GM23338 (cell line): ENCODE data around the gene STK32C. TPM values are rescaled to one million over a fixed set of nuclear protein-coding genes. Genes with fewer than 3 reads are reported as not detected.
A peak's percentile ranks its signal among the peaks of the same experiment; 100 is the strongest.

ENCODE experiments used
- ATAC-seq: fragments of 200-7000 bp; cut with Tn5 transposase; 3 replicates; pipeline ENCODE4 v1.9.1; 2020
- DNase-seq: peaks from one replicate; pipeline ENCODE4 v3.0.0-alpha.2; 2015; ENCODE audit warnings: low spot score
- H2AFZ ChIP-seq: fragments of 200-600 bp; sonication (generic); 2 replicates; pipeline ENCODE4 v1.8.0; 2016; ENCODE audit warnings: antibody characterized with exemption, mild to moderate bottlenecking, moderate library complexity
- H3F3A ChIP-seq: fragments of 200-600 bp; sonication (generic); replicated peaks from 2 replicates; pipeline ENCODE4 v1.8.0; 2017; ENCODE audit warnings: antibody characterized with exemption, mixed run types, low read depth
- H3K27ac ChIP-seq: fragments of 200-600 bp; sonication (generic); 2 replicates; pipeline ENCODE4 v1.6.1; 2016; ENCODE audit warnings: low read depth
- H3K27me3 ChIP-seq: fragments of 200-600 bp; sonication (generic); 2 replicates; pipeline ENCODE4 v1.8.0; 2016; ENCODE audit warnings: mild to moderate bottlenecking, mixed run types, moderate library complexity; ENCODE audit not compliant: insufficient read depth
- H3K36me3 ChIP-seq: fragments of 200-600 bp; sonication (generic); 2 replicates; pipeline ENCODE4 v1.8.0; 2016; ENCODE audit warnings: mild to moderate bottlenecking; ENCODE audit not compliant: insufficient read depth
- H3K4me1 ChIP-seq: fragments of 200-600 bp; sonication (generic); 2 replicates; pipeline ENCODE4 v1.8.0; 2016; ENCODE audit warnings: mild to moderate bottlenecking, moderate library complexity; ENCODE audit not compliant: insufficient read depth
- H3K4me2 ChIP-seq: fragments of 200-600 bp; sonication (generic); 2 replicates; pipeline ENCODE4 v1.7.1; 2017; ENCODE audit warnings: mixed run types
- H3K4me3 ChIP-seq: fragments of 200-600 bp; sonication (generic); 2 replicates; pipeline ENCODE4 v1.6.1; 2016; ENCODE audit warnings: mixed run types
- H3K79me2 ChIP-seq: fragments of 200-600 bp; sonication (generic); replicated peaks from 2 replicates; pipeline ENCODE4 v1.8.0; 2017; ENCODE audit warnings: mild to moderate bottlenecking; ENCODE audit not compliant: insufficient read depth
- H3K9me2 ChIP-seq: fragments of 200-600 bp; sonication (generic); 2 replicates; pipeline ENCODE4 v1.8.0; 2017; ENCODE audit not compliant: insufficient read depth
- H4K20me1 ChIP-seq: fragments of 200-600 bp; sonication (generic); replicated peaks from 2 replicates; pipeline ENCODE4 v1.8.0; 2017; ENCODE audit warnings: mild to moderate bottlenecking; ENCODE audit not compliant: insufficient read depth
- H3K27ac Mint-ChIP-seq: 2 replicates; pipeline ENCODE4 v1.8.0; 2020; ENCODE audit warnings: inconsistent platforms, mild to moderate bottlenecking, moderate library complexity, mixed read lengths
- H3K27me3 Mint-ChIP-seq: 3 replicates; pipeline ENCODE4 v1.8.0; 2022; ENCODE audit warnings: low read depth, mild to moderate bottlenecking, moderate library complexity, mixed read lengths, inconsistent platforms; ENCODE audit not compliant: insufficient read depth, poor library complexity
- H3K36me3 Mint-ChIP-seq: 3 replicates; pipeline ENCODE4 v1.8.0; 2021; ENCODE audit warnings: low read depth, mild to moderate bottlenecking, inconsistent platforms, moderate library complexity, mixed read lengths
- H3K4me1 Mint-ChIP-seq: 3 replicates; pipeline ENCODE4 v1.8.0; 2020; ENCODE audit warnings: mild to moderate bottlenecking, inconsistent platforms, mixed read lengths
- H3K4me3 Mint-ChIP-seq: 3 replicates; pipeline ENCODE4 v1.8.0; 2021; ENCODE audit warnings: moderate library complexity, mild to moderate bottlenecking, inconsistent platforms, mixed read lengths
- H3K9me3 Mint-ChIP-seq: 3 replicates; pipeline ENCODE4 v1.8.0; 2020; ENCODE audit warnings: moderate library complexity, mild to moderate bottlenecking, inconsistent platforms, mixed read lengths
- EZH2 ChIP-seq: fragments of 200-600 bp; sonication (generic); IDR thresholded peaks from one replicate; pipeline ENCODE4 v1.8.0; 2017; ENCODE audit warnings: antibody characterized with exemption, mild to moderate bottlenecking, low read depth; ENCODE audit not compliant: unreplicated experiment
- JUNB ChIP-seq: IDR thresholded peaks from one replicate; pipeline ENCODE4 v1.6.1; 2016; ENCODE audit warnings: antibody characterized with exemption; ENCODE audit not compliant: unreplicated experiment
- NANOG ChIP-seq: IDR thresholded peaks from 2 replicates; pipeline ENCODE4 v1.6.1; 2016; ENCODE audit warnings: antibody characterized with exemption, borderline replicate concordance
- POLR2AphosphoS5 ChIP-seq: IDR thresholded peaks from 2 replicates; pipeline ENCODE4 v1.6.1; 2016; ENCODE audit warnings: antibody characterized with exemption, low read depth
- ZNF114 ChIP-seq: fragments of 250-450 bp; sonication (Bioruptor Pico); IDR thresholded peaks from 2 replicates; pipeline ENCODE4 v1.5.0; 2020; ENCODE audit warnings: mild to moderate bottlenecking, moderate library complexity
- ZNF331 ChIP-seq: fragments of 250-450 bp; sonication (Bioruptor Pico); IDR thresholded peaks from 2 replicates; pipeline ENCODE4 v1.5.0; 2020; ENCODE audit warnings: low read depth, mild to moderate bottlenecking, moderate library complexity
- polyA plus RNA-seq: library from polyadenylated mRNA; unstranded; fragments of >200 nt; fragmentation: Nextera tagmentation; extraction: Ambion mirVana; gene quantifications from 2 replicates; pipeline ENCODE4 v1.2.1, GENCODE V29; 2016
- total RNA-seq: library from RNA; depleted of rRNA; stranded (reverse); fragments of >200 nt; shearing (Covaris generic); gene quantifications from 2 replicates; pipeline ENCODE4 v1.2.3, GENCODE V29; 2014
- TF ChIP-seq, protein P1 (sequence below): IDR thresholded peaks from one replicate; pipeline ENCODE4 v1.6.1; 2018; ENCODE audit warnings: antibody characterized with exemption; ENCODE audit not compliant: unreplicated experiment

Gene STK32C
- total and polyA plus RNA-seq, 2 experiments from 2014 or later: 10.2 to 20.5 TPM

DNA sequence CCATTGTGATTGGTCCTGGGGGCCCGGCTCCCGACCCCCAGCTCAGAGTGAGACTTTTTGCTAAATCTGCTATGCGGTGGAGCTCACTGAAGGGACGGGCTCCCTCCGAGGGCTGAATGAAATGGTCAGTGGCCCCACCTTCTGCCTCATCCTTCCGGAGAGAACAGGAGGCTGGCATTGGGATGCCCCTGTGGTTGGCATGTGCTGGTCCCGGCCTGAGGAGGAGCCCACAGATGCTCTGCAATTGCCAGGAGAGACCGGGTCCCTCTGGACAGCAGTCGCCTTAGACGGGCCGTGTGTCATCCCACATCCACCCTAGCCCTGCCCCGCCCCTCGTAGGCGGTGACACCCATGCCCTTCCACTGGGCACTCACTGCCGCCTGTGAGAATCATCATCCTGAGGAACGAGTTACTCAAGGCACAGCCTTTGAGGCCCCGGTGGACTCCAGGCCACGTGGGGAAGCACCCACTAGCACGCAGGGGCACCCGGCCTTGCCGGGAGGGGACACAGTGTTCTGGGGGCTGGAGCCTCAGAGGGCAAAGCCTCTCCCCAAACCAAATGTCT is 142.3 kb downstream of the STK32C start:
- Mint-ChIP-seq H3K27me3 (peaks cover 14% of the 10 kb centered on the region), H3K4me3 (no peak overlapping the region), H3K36me3 (no peaks in the 10 kb centered on the region), H3K27ac (no peak overlapping the region), H3K4me1 (peaks cover 23% of the 10 kb centered on the region), H3K9me3 (no peaks in the 10 kb centered on the region)
- no peak for ATAC-seq
- H3K27ac ChIP-seq: no peak overlapping the region
- no peaks in the 10 kb centered on the region for H4K20me1 ChIP-seq
- no peaks in the 10 kb centered on the region for H3K9me2 ChIP-seq
- H3K27me3 ChIP-seq: no peaks in the 10 kb centered on the region
- DNase-seq: no peak
- no peak overlapping the region for H3K4me3 ChIP-seq
- H3K4me1 ChIP-seq: peaks cover 11% of the 10 kb centered on the region
- TF ChIP-seq JUNB: no peak
- no peak overlapping the region for H3K4me2 ChIP-seq
- H3F3A ChIP-seq: no peaks in the 10 kb centered on the region
- H3K79me2 ChIP-seq: no peaks in the 10 kb centered on the region
- no peak overlapping the region for H2AFZ ChIP-seq
- no peaks in the 10 kb centered on the region for H3K36me3 ChIP-seq

DNA sequence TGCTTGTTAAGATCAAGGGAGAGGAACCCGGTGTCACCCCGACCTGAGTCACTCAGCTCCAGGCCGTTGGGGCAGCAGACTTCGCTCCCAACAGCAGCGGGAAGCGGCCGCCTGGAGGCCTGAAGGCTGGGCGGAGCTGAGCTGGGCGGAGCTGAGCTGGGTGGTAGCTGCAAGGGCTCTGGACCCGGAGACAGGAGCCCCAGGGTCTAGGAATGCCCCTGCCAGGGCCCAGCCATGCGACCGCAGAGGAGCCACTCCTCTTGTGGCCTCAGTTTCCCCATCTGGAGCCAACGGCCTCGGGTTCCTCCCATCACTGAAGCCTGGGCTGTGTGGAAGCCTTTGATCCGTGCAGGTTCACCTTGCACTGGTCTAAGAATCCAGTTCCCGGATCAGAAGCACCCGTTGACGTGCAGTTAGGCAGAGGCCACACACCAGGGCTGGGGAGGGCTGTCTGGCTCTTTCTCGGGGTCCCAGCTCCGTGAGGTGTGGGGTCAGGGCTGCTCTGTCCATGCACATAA is 142.9 kb downstream of the STK32C start:
- peaks cover 14% of the 10 kb centered on the region for H3K27me3 Mint-ChIP-seq
- ATAC-seq: peak; percentile 53
- Histone ChIP-seq H2AFZ (no peak overlapping the region), H3K27ac (no peak overlapping the region), H3K4me3 (no peak overlapping the region), H3K4me2 (no peak overlapping the region), H3K27me3 (no peaks in the 10 kb centered on the region), H3K36me3 (no peaks in the 10 kb centered on the region), H3F3A (no peaks in the 10 kb centered on the region), H3K4me1 (peaks cover 11% of the 10 kb centered on the region), H3K79me2 (no peaks in the 10 kb centered on the region), H3K9me2 (no peaks in the 10 kb centered on the region), H4K20me1 (no peaks in the 10 kb centered on the region)
- DNase-seq: peak; percentile 45
- H3K9me3 Mint-ChIP-seq: no peaks in the 10 kb centered on the region
- H3K4me1 Mint-ChIP-seq: peaks cover 23% of the 10 kb centered on the region
- TF ChIP-seq EZH2 (no peak), JUNB (no peak), POLR2AphosphoS5 (no peak), NANOG (no peak), ZNF331 (CRISPR knock-in tag) (no peak), ZNF114 (CRISPR knock-in tag) (no peak)
- TF ChIP-seq, protein P1, sequence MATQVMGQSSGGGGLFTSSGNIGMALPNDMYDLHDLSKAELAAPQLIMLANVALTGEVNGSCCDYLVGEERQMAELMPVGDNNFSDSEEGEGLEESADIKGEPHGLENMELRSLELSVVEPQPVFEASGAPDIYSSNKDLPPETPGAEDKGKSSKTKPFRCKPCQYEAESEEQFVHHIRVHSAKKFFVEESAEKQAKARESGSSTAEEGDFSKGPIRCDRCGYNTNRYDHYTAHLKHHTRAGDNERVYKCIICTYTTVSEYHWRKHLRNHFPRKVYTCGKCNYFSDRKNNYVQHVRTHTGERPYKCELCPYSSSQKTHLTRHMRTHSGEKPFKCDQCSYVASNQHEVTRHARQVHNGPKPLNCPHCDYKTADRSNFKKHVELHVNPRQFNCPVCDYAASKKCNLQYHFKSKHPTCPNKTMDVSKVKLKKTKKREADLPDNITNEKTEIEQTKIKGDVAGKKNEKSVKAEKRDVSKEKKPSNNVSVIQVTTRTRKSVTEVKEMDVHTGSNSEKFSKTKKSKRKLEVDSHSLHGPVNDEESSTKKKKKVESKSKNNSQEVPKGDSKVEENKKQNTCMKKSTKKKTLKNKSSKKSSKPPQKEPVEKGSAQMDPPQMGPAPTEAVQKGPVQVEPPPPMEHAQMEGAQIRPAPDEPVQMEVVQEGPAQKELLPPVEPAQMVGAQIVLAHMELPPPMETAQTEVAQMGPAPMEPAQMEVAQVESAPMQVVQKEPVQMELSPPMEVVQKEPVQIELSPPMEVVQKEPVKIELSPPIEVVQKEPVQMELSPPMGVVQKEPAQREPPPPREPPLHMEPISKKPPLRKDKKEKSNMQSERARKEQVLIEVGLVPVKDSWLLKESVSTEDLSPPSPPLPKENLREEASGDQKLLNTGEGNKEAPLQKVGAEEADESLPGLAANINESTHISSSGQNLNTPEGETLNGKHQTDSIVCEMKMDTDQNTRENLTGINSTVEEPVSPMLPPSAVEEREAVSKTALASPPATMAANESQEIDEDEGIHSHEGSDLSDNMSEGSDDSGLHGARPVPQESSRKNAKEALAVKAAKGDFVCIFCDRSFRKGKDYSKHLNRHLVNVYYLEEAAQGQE: no peak
- H3K27ac Mint-ChIP-seq: no peak overlapping the region
- H3K36me3 Mint-ChIP-seq: no peaks in the 10 kb centered on the region
- H3K4me3 Mint-ChIP-seq: no peak overlapping the region
